ENCODE results near the gene GIMD1.

GIMD1 gene

GRCh38 chr4:106312997-106313522 is 55.5 kb downstream of the GIMD1 start:
- DNase-seq: no peak

GRCh38 chr4:106312377-106312776 is 56.2 kb downstream of the GIMD1 start:
- peak; percentile 66 for DNase-seq
